ENCODE results near the gene PAOX.
"Not testable (repeated sequence)": the region's sequence is repeated elsewhere in the genome, so short reads cannot be mapped to it uniquely, and the experiment has no call there.

Gene PAOX

GRCh38 chr10:133365461-133366129 is 13.5 kb upstream of the PAOX start:
- no peak for DNase-seq

GRCh38 chr10:133366130-133366478 is 13.0 kb upstream of the PAOX start:
- DNase-seq = no peak

GRCh38 chr10:133366751-133367150 is 12.3 kb upstream of the PAOX start:
- DNase-seq = no peak

GRCh38 chr10:133367461-133367860 is 11.6 kb upstream of the PAOX start:
- DNase-seq = not testable (repeated sequence)

- no peak for DNase-seq
Measured at GRCh38 chr10:133368153-133368552, 10.9 kb upstream of the PAOX start.

GRCh38 chr10:133370030-133370786 is 8.9 kb upstream of the PAOX start:
- DNase-seq = no peak

- DNase-seq = no peak
Measured at GRCh38 chr10:133372507-133372906, 6.6 kb upstream of the PAOX start.

GRCh38 chr10:133373174-133374090 is 5.6 kb upstream of the PAOX start, which contains the start of gene ECHS1:
TSS of gene ECHS1 (minus strand) at chr10:133373354. CDS start at chr10:133373333, 21 bp downstream.
- DNase-seq = peak; percentile 93

GRCh38 chr10:133375357-133376115 is 3.5 kb upstream of the PAOX start:
- DNase-seq = peak; percentile 40

- not testable (repeated sequence) for DNase-seq
Measured at GRCh38 chr10:133376183-133376582, 2.9 kb upstream of the PAOX start.

- DNase-seq = no peak
Measured at GRCh38 chr10:133377025-133377817, 1.8 kb upstream of the PAOX start.

GRCh38 chr10:133377818-133378250 is 1.2 kb upstream of the PAOX start:
- DNase-seq = no peak

- peak; percentile 79 for DNase-seq
Measured at GRCh38 chr10:133378251-133379096, 588 bp upstream of the PAOX start.

GRCh38 chr10:133379801-133380666 is 972 bp downstream of the PAOX start:
- DNase-seq = peak; percentile 7

GRCh38 chr10:133381036-133381435 is 2.0 kb downstream of the PAOX start:
- DNase-seq = no peak

- DNase-seq = no peak
Measured at GRCh38 chr10:133383551-133383950, 4.5 kb downstream of the PAOX start.

- DNase-seq = no peak
Measured at GRCh38 chr10:133384071-133384470, 5.0 kb downstream of the PAOX start.

- DNase-seq = no peak
Measured at GRCh38 chr10:133385214-133385613, 6.2 kb downstream of the PAOX start.

GRCh38 chr10:133386951-133387350 is 7.9 kb downstream of the PAOX start:
- not testable (repeated sequence) for DNase-seq

Measured in midbrain (tissue), 1 donor.